SK-N-SH (cell line): Measurements from ENCODE around the gene SLC45A3. TPM values are rescaled to one million over a fixed set of nuclear protein-coding genes. Genes with fewer than 3 reads are reported as not detected.

ENCODE experiments used
- CTCF ChIA-PET: fragments of 300-600, 350-600 bp; formaldehyde crosslinking; extraction: SDS; loops from one replicate; lab custom pipeline; 2021; lab: Yijun Ruan, JAX
- POLR2A ChIA-PET: fragments of 350-600 bp; sonication (Branson Sonifier 250); formaldehyde crosslinking; extraction: SDS; loops from one replicate; lab custom pipeline; 2020; ENCODE audit warnings: antibody characterized with exemption, inconsistent platforms; lab: Yijun Ruan, JAX
- DNase-seq: peaks from one replicate; pipeline ENCODE4 v3.0.0; 2012
- H2AFZ ChIP-seq: fragments of 200-600 bp; sonication (generic); 2 replicates; pipeline ENCODE4 v1.8.1; 2016; ENCODE audit warnings: antibody characterized with exemption, mild to moderate bottlenecking, low read depth
- H3F3A ChIP-seq: fragments of 200-600 bp; sonication (generic); replicated peaks from 2 replicates; pipeline ENCODE3; 2016; ENCODE audit warnings: antibody characterized with exemption, mild to moderate bottlenecking; ENCODE audit not compliant: insufficient read depth
- H3K27ac ChIP-seq, 2 experiments: fragments of 200-500 bp in 1 of 2; fragments of 200-600 bp in 1 of 2; sonication (Bioruptor generic) in 1 of 2; sonication (generic), shearing (Covaris generic) in 1 of 2; 2 replicates each; pipeline versions ENCODE4 v1.5.1 to v1.6.1; 2014 to 2016; ENCODE audit warnings: low read depth in 2 of 2, inconsistent platforms in 1 of 2, low read length in 1 of 2, mild to moderate bottlenecking in 1 of 2, mixed read lengths in 1 of 2
- H3K27me3 ChIP-seq: fragments of 200-600 bp; sonication (generic), shearing (Covaris generic); 2 replicates; pipeline ENCODE4 v1.6.1; 2016; ENCODE audit warnings: mixed run types; ENCODE audit not compliant: insufficient read depth
- H3K36me3 ChIP-seq, 2 experiments: fragments of 200-500 bp in 1 of 2; fragments of 200-600 bp in 1 of 2; sonication (Bioruptor generic) in 1 of 2; sonication (generic) in 1 of 2; replicated peaks in 1 of 2; 2 replicates each; pipeline versions ENCODE3 to v1.5.1; 2014 to 2016; ENCODE audit warnings: low read length in 1 of 2, mild to moderate bottlenecking in 1 of 2; ENCODE audit not compliant: insufficient read depth in 2 of 2, control insufficient read depth in 1 of 2
- H3K4me1 ChIP-seq, 2 experiments: fragments of 200-500 bp in 1 of 2; fragments of 200-600 bp in 1 of 2; sonication (Bioruptor generic) in 1 of 2; sonication (generic), shearing (Covaris generic) in 1 of 2; 2 replicates each; pipeline versions ENCODE4 v1.5.1 to v1.6.1; 2014 to 2016; ENCODE audit warnings: low read depth in 1 of 2, low read length in 1 of 2, mixed run types in 1 of 2; ENCODE audit not compliant: insufficient read depth in 2 of 2, control insufficient read depth in 1 of 2
- H3K4me2 ChIP-seq: fragments of 200-600 bp; sonication (generic), shearing (Covaris generic); 2 replicates; pipeline ENCODE4 v1.6.1; 2017; ENCODE audit warnings: mixed run types
- H3K4me3 ChIP-seq, 2 experiments: fragments of 200-500 bp in 1 of 2; fragments of 200-600 bp in 1 of 2; sonication (Bioruptor generic) in 1 of 2; sonication (generic), shearing (Covaris generic) in 1 of 2; 2 replicates each; pipeline versions ENCODE4 v1.5.1 to v1.8.1; 2014 to 2016; ENCODE audit warnings: low read depth in 2 of 2, inconsistent platforms in 1 of 2, low read length in 1 of 2, mild to moderate bottlenecking in 1 of 2, mixed read lengths in 1 of 2, moderate library complexity in 1 of 2
- H3K79me2 ChIP-seq: fragments of 200-600 bp; sonication (generic); 2 replicates; pipeline ENCODE4 v1.8.1; 2017; ENCODE audit warnings: mild to moderate bottlenecking; ENCODE audit not compliant: insufficient read depth
- H3K9ac ChIP-seq: fragments of 200-600 bp; sonication (generic); 2 replicates; pipeline ENCODE4 v1.6.1; 2017; ENCODE audit warnings: mixed run types
- H3K9me2 ChIP-seq: fragments of 200-600 bp; sonication (generic); 2 replicates; pipeline ENCODE4 v1.6.1; 2017; ENCODE audit warnings: mixed run types
- H3K9me3 ChIP-seq: fragments of 200-600 bp; sonication (generic); 2 replicates; pipeline ENCODE4 v1.6.1; 2017; ENCODE audit warnings: mixed run types, mild to moderate bottlenecking, moderate library complexity
- H4K20me1 ChIP-seq: fragments of 200-600 bp; sonication (generic); 2 replicates; pipeline ENCODE4 v1.6.1; 2017; ENCODE audit warnings: mild to moderate bottlenecking, mixed run types; ENCODE audit not compliant: insufficient read depth
- CHD2 ChIP-seq: fragments of 150-350 bp; IDR thresholded peaks from 2 replicates; pipeline ENCODE4 v1.6.1; 2018; ENCODE audit warnings: low read length; ENCODE audit not compliant: partially characterized antibody
- CTCF ChIP-seq: fragments of 200-600 bp; sonication (generic); IDR thresholded peaks from 2 replicates; pipeline ENCODE4 v1.6.1; 2017; ENCODE audit warnings: antibody characterized with exemption, mild to moderate bottlenecking, moderate library complexity
- EP300 ChIP-seq, 2 experiments: IDR thresholded peaks; 2 replicates each; pipeline versions ENCODE4 v1.4.0 to v1.6.1; 2012; ENCODE audit warnings: borderline replicate concordance in 1 of 2, low read depth in 1 of 2, low read length in 1 of 2
- FOSL2 ChIP-seq: IDR thresholded peaks from 2 replicates; pipeline ENCODE4 v1.4.0; 2012; ENCODE audit warnings: low read depth, mild to moderate bottlenecking, moderate library complexity, borderline replicate concordance
- GATA2 ChIP-seq: sonication (generic); formaldehyde crosslinking; IDR thresholded peaks from 2 replicates; pipeline ENCODE4 v1.5.0; 2020; ENCODE audit warnings: mild to moderate bottlenecking, missing genetic modification reagents
- JUND ChIP-seq: IDR thresholded peaks from 2 replicates; pipeline ENCODE4 v1.4.0; 2012
- NFIC ChIP-seq: IDR thresholded peaks from 2 replicates; pipeline ENCODE4 v1.4.0; 2012; ENCODE audit warnings: borderline replicate concordance
- NRF1 ChIP-seq: IDR thresholded peaks from 2 replicates; pipeline ENCODE4 v1.6.1; 2012; ENCODE audit warnings: low read depth, mild to moderate bottlenecking, low read length
- POLR2AphosphoS5 ChIP-seq: IDR thresholded peaks from 2 replicates; pipeline ENCODE4 v1.6.1; 2012; ENCODE audit warnings: low read depth, low read length
- RAD21 ChIP-seq: IDR thresholded peaks from 2 replicates; pipeline ENCODE4 v1.6.1; 2012; ENCODE audit warnings: mild to moderate bottlenecking, low read length
- SMC3 ChIP-seq: IDR thresholded peaks from 2 replicates; pipeline ENCODE4 v1.6.1; 2012; ENCODE audit warnings: low read depth, low read length, improper control_type of control experiment
- ZBTB33 ChIP-seq: IDR thresholded peaks from 2 replicates; pipeline ENCODE4 v1.4.0; 2012; ENCODE audit warnings: low read depth, borderline replicate concordance
- WGBS: methylation state at CpG from one replicate; pipeline ENCODE4 v1.1.6; 2017; ENCODE audit warnings: low lambda C conversion rate; 5-methylcytosine and 5-hydroxymethylcytosine counted together
- polyA plus RNA-seq, 3 experiments: library from polyadenylated mRNA; depleted of rRNA; stranded (reverse); fragments of >200 nt; gene quantifications; 2 replicates each; pipeline ENCODE4 v1.2.3, GENCODE V29; 2012

Gene SLC45A3
- polyA plus RNA-seq, 1 of the 3 experiments (the other 2 are of a cell fraction): 4.6 TPM

- Histone ChIP-seq H3K9ac (no peak overlapping the region), H3K79me2 (no peaks in the 10 kb centered on the region), H4K20me1 (no peaks in the 10 kb centered on the region), H3F3A (no peaks in the 10 kb centered on the region), H2AFZ (no peak overlapping the region), H3K4me1 (no peaks in the 10 kb centered on the region; a peak in 1 of 4 replicates), H3K4me3 (no peak overlapping the region), H3K9me3 (no peaks in the 10 kb centered on the region), H3K9me2 (no peaks in the 10 kb centered on the region), H3K4me2 (no peak overlapping the region), H3K27ac (no peak overlapping the region), H3K36me3 (no peaks in the 10 kb centered on the region), H3K27me3 (no peaks in the 10 kb centered on the region)
- POLR2A ChIA-PET: interaction anchor here (0.7 kb wide), 1 partner anchor 92 kb away, joined by 4 read pairs; no protein-coding TSS in a partner anchor
- no peak for DNase-seq
- CTCF ChIA-PET: interaction anchor here (1.1 to 2.9 kb wide), 4 partner anchors 10 to 372 kb away, joined by 3 to 34 read pairs (median 4); no protein-coding TSS in a partner anchor
- TF ChIP-seq NRF1: no peak
- no peak for TF ChIP-seq RAD21
- TF ChIP-seq NFIC: no peak
- TF ChIP-seq FOSL2: no peak
- WGBS: 95% methylated on average over 8 of the region's 8 CpGs
These were observed 34.8 kb downstream of the SLC45A3 start for GRCh38 chr1:205645519-205645918.

GRCh38 chr1:205642679-205643307, 37.5 kb downstream of the SLC45A3 start:
- no peaks in the 10 kb centered on the region for H4K20me1 ChIP-seq
- no peaks in the 10 kb centered on the region for H3K9me2 ChIP-seq
- H3K4me1 ChIP-seq: no peaks in the 10 kb centered on the region
- 95% methylated on average over 2 of the region's 2 CpGs for WGBS
- no peaks in the 10 kb centered on the region for H3K79me2 ChIP-seq
- no peak for DNase-seq
- no peak overlapping the region for H2AFZ ChIP-seq
- no peaks in the 10 kb centered on the region for H3F3A ChIP-seq
- H3K36me3 ChIP-seq: no peaks in the 10 kb centered on the region
- TF ChIP-seq SMC3: no peak
- no peak for TF ChIP-seq POLR2AphosphoS5
- TF ChIP-seq CHD2: no peak
- TF ChIP-seq CTCF: no peak
- no peak for TF ChIP-seq GATA2 (CRISPR knock-in tag)
- TF ChIP-seq JUND: no peak
- TF ChIP-seq ZBTB33: no peak
- TF ChIP-seq EP300 (IDR thresholded peaks at IDR 0.05; ENCODE audit: borderline replicate concordance in 1 of 2, low read depth in 1 of 2, low read length in 1 of 2): no peak
- ChIA-PET POLR2A (interaction anchor here (1.0 kb wide), 1 partner anchor 11 kb away, joined by 3 read pairs; the partner anchor contains the start of gene ELK4), CTCF (interaction anchor here (1.3 to 8.3 kb wide), 3 partner anchors 10 to 51 kb away, joined by 7 to 67 read pairs (median 18); partner anchors contain the start of gene ELK4)
- no peak overlapping the region for H3K4me3 ChIP-seq
- no peaks in the 10 kb centered on the region for H3K27me3 ChIP-seq
- no peak overlapping the region for H3K27ac ChIP-seq
- H3K4me2 ChIP-seq: no peak overlapping the region
- no peaks in the 10 kb centered on the region for H3K9me3 ChIP-seq
- H3K9ac ChIP-seq: no peak overlapping the region
